OCI-M1 (cell line): Measurements from ENCODE around the gene GGA3.
"Not testable (repeated sequence)": the region's sequence is repeated elsewhere in the genome, so short reads cannot be mapped to it uniquely, and the experiment has no call there.

ENCODE experiments used
- DNase-seq: peaks from one replicate; lab custom pipeline; 2025; lab: John Stamatoyannopoulos, UW

The GGA3 gene

GRCh38 chr17:75218131-75218530 is 43.3 kb downstream of the GGA3 start:
- no peak for DNase-seq

GRCh38 chr17:75209061-75209460 is 52.3 kb downstream of the GGA3 start:
- no peak for DNase-seq

- no peak for DNase-seq
Observed at GRCh38 chr17:75208161-75208560, 53.2 kb downstream of the GGA3 start.

GRCh38 chr17:75207760-75208159 is 53.6 kb downstream of the GGA3 start:
- no peak for DNase-seq

- DNase-seq, result not testable (repeated sequence)
Observed at GRCh38 chr17:75207050-75207407, 54.4 kb downstream of the GGA3 start.

GRCh38 chr17:75205793-75206163 is 55.6 kb downstream of the GGA3 start:
- no peak for DNase-seq

GRCh38 chr17:75205037-75205792 is 56.2 kb downstream of the GGA3 start, which contains the start of gene NUP85:
NUP85 (plus strand) TSS chr17:75205679; CDS start chr17:75205762, 83 bp downstream.
- peak; percentile 96 for DNase-seq

- no peak for DNase-seq
Observed at GRCh38 chr17:75199886-75200618, 61.4 kb downstream of the GGA3 start.

GRCh38 chr17:75194879-75195278 is 66.5 kb downstream of the GGA3 start:
- no peak for DNase-seq

- DNase-seq, result peak; percentile 85
Observed at GRCh38 chr17:75191584-75191983, 69.8 kb downstream of the GGA3 start.

- no peak for DNase-seq
Observed at GRCh38 chr17:75188614-75189013, 72.8 kb downstream of the GGA3 start.
